Measurements from ENCODE around the gene SLC24A3. TPM values are rescaled to one million over a fixed set of nuclear protein-coding genes. Genes with fewer than 3 reads are reported as not detected.

The SLC24A3 gene
- total RNA-seq, 1 donor from 2014 or later: not detected

GRCh38 chr20:19531446-19531845, 319.0 kb downstream of the SLC24A3 start:
- DNase-seq (ENCODE audit: low read depth, low spot score): no peak

GRCh38 chr20:19538556-19538955, 326.1 kb downstream of the SLC24A3 start:
- no peak for DNase-seq (ENCODE audit: low read depth, low spot score)

GRCh38 chr20:19539191-19539590, 326.7 kb downstream of the SLC24A3 start:
- no peak for DNase-seq (ENCODE audit: low read depth, low spot score)

GRCh38 chr20:19540392-19540791, 327.9 kb downstream of the SLC24A3 start:
- DNase-seq (ENCODE audit: low read depth, low spot score): no peak

- DNase-seq (ENCODE audit: low read depth, low spot score): no peak
Observed at GRCh38 chr20:19543101-19543500, 330.7 kb downstream of the SLC24A3 start.

- no peak for DNase-seq (ENCODE audit: low read depth, low spot score)
Observed at GRCh38 chr20:19544684-19545083, 332.2 kb downstream of the SLC24A3 start.

- DNase-seq (ENCODE audit: low read depth, low spot score): no peak
Observed at GRCh38 chr20:19546648-19547047, 334.2 kb downstream of the SLC24A3 start.

GRCh38 chr20:19547547-19547946, 335.1 kb downstream of the SLC24A3 start:
- DNase-seq (ENCODE audit: low read depth, low spot score): no peak

- DNase-seq (ENCODE audit: low read depth, low spot score): no peak
Observed at GRCh38 chr20:19549896-19550295, 337.5 kb downstream of the SLC24A3 start.

GRCh38 chr20:19552221-19553180, 340.1 kb downstream of the SLC24A3 start:
- DNase-seq (ENCODE audit: low read depth, low spot score): no peak

- DNase-seq (ENCODE audit: low read depth, low spot score): no peak
Observed at GRCh38 chr20:19554666-19555065, 342.2 kb downstream of the SLC24A3 start.

GRCh38 chr20:19555726-19556125, 343.3 kb downstream of the SLC24A3 start:
- no peak for DNase-seq (ENCODE audit: low read depth, low spot score)

GRCh38 chr20:19557291-19557690, 344.8 kb downstream of the SLC24A3 start:
- DNase-seq (ENCODE audit: low read depth, low spot score): no peak

- DNase-seq (ENCODE audit: low read depth, low spot score): no peak
Observed at GRCh38 chr20:19560881-19561480, 348.5 kb downstream of the SLC24A3 start.

- DNase-seq (ENCODE audit: low read depth, low spot score): no peak
Observed at GRCh38 chr20:19562426-19562825, 350.0 kb downstream of the SLC24A3 start.

- DNase-seq (ENCODE audit: low read depth, low spot score): no peak
Observed at GRCh38 chr20:19564261-19564660, 351.8 kb downstream of the SLC24A3 start.

GRCh38 chr20:19565736-19566135, 353.3 kb downstream of the SLC24A3 start:
- no peak for DNase-seq (ENCODE audit: low read depth, low spot score)

- DNase-seq (ENCODE audit: low read depth, low spot score): no peak
Observed at GRCh38 chr20:19566226-19566945, 353.9 kb downstream of the SLC24A3 start.

- no peak for DNase-seq (ENCODE audit: low read depth, low spot score)
Observed at GRCh38 chr20:19568128-19568527, 355.7 kb downstream of the SLC24A3 start.

- DNase-seq (ENCODE audit: low read depth, low spot score): no peak
Observed at GRCh38 chr20:19571996-19572395, 359.6 kb downstream of the SLC24A3 start.

- no peak for DNase-seq (ENCODE audit: low read depth, low spot score)
Observed at GRCh38 chr20:19577692-19578091, 365.2 kb downstream of the SLC24A3 start.

GRCh38 chr20:19582782-19583181, 370.3 kb downstream of the SLC24A3 start:
- no peak for DNase-seq (ENCODE audit: low read depth, low spot score)

Data from pulmonary artery endothelial cell (primary cell).